ENCODE measurements around the gene NDUFS8. TPM values are rescaled to one million over a fixed set of nuclear protein-coding genes. Genes with fewer than 3 reads are reported as not detected.

Gene NDUFS8
- total and polyA plus RNA-seq, 2 of the 13 experiments (the other 11 are each of a cell fraction or from before 2014, with no cell fraction given): 96.7 to 158 TPM

DNA sequence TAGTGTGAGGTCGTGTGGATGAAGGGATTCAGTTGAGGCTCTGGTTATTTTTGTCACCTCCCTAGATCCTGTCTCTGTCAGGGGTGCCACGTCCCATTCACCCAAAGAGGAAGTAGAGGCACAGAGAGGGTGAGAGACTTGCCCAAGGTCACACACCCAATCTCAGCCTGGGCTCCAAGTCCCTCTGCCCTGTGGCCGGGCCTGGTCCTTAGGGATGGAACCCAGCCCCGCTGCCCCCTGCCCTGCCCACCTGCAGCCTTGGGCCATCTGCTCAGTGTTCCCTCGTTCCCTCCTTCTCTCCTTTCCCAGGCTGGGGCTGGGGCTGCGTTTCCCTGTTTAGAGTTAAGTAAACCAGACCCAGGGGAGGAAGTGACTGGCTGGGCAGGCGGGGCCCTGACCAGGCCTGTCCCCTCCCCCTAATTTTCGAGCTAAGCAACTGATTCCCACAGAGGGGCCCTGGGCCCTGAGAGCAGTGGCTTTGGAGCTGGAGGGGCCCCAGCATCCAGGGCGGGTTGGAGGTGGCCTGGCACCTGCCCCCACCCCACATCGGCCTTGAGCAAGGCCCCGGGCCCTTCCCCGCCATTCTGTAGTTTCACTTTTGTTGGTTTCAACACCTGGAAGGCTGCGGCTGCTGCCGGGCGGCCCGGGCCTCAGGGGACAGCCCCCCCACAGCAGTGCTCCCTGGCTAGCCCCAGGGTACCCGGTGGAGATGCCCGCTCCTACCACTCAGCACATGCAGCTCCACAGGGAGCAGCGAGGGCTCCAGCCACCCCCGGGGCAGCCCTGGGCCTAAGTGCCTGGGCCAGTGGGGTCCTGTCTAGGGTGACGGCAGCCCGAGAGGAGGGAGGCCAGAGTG lies 9.8 kb downstream of the NDUFS8 start:
- peak overlapping the region; percentile 92 for H3K9ac ChIP-seq (ENCODE audit: insufficient read depth, low read depth, low read length)
- in situ Hi-C loops (cut with HindIII; ENCODE audit: extremely low pct_ligation_motif_present, low pct_unique_long_range_greater_than_20kb) (no loop called here), intact Hi-C loops (cut with micrococcal nuclease; ENCODE audit: unreplicated experiment) (no loop called here)
- H3K9me3 ChIP-seq (ENCODE audit: low read length): no peaks in the 10 kb centered on the region
- H3K27ac ChIP-seq (ENCODE audit: extremely low read length, insufficient read depth, low read length): peak overlapping the region; percentile 95
- WGBS (ENCODE audit: low lambda C conversion rate): 6% methylated on average over 12 of the region's 22 CpGs
- no peak overlapping the region for H2AFZ ChIP-seq (ENCODE audit: low read length)
- peak; percentile 79 for DNase-seq (ENCODE audit: low spot score)
- no peaks in the 10 kb centered on the region for H3K27me3 ChIP-seq (ENCODE audit: control insufficient read depth in 1 of 2, insufficient read depth in 2 of 2, low read length in 2 of 2)
- peak overlapping the region; percentile 99 for H3K4me2 ChIP-seq (ENCODE audit: low read depth, low read length)
- peaks cover 17% of the 10 kb centered on the region for H3K79me2 ChIP-seq (ENCODE audit: insufficient read depth, low read length)
- no peaks in the 10 kb centered on the region for H4K20me1 ChIP-seq (ENCODE audit: insufficient read depth, low read length)
- CTCF ChIA-PET (ENCODE audit: low intra/inter-chr PET ratio, low total read pairs): no interaction called here
- H3K4me3 ChIP-seq (replicated peaks in 1 of 3; ENCODE audit: insufficient read depth in 1 of 3, low read depth in 2 of 3, low read length in 3 of 3): peak overlapping the region; percentile 76 to 84 (median 78)
- peaks cover 2 to 8% of the 10 kb centered on the region in 2 experiments; a peak in 3 of 5 replicates for H3K36me3 ChIP-seq (replicated peaks in 1 of 2; ENCODE audit: control insufficient read depth in 1 of 2, insufficient read depth in 2 of 2, low read length in 2 of 2)
- peak; percentile 51 for FAIRE-seq
- POLR2A ChIA-PET: interaction anchor here (0.7 to 3.5 kb wide), 10 partner anchors 9 to 106 kb away, joined by 3 to 17 read pairs (median 6); partner anchors contain the start of genes ALDH3B1 and NDUFS8
- peak; percentile 45 for ATAC-seq
- peaks cover 30% of the 10 kb centered on the region for H3K4me1 ChIP-seq (ENCODE audit: insufficient read depth, low read length)
- TSS peak; percentile 38 for BruUV-seq (replicated peaks)
- TF ChIP-seq ELF1 (CRISPR knock-in tag; IDR thresholded peaks at IDR 0.05): peak; percentile 30; the same call in 1 of the 2 replicates
- peak; percentile 51; the same call in 1 of the 2 replicates for TF ChIP-seq PITX1 (CRISPR knock-in tag; IDR thresholded peaks at IDR 0.05)
- 0 out of 2 replicates have a peak, but pooled peaks have one; percentile 18 for TF ChIP-seq ZNF143 (CRISPR knock-in tag; IDR thresholded peaks at IDR 0.05)
- peak; percentile 57; the same call in 1 of the 2 replicates for TF ChIP-seq EEA1 (CRISPR knock-in tag; IDR thresholded peaks at IDR 0.05; ENCODE audit: borderline replicate concordance)
- no peak for TF ChIP-seq MAFG (CRISPR knock-in tag; IDR thresholded peaks at IDR 0.05)
- no peak for TF ChIP-seq ZNF790 (CRISPR knock-in tag; IDR thresholded peaks at IDR 0.05; ENCODE audit: borderline replicate concordance)
- peak; percentile 10; the same call in 1 of the 2 replicates for TF ChIP-seq HDAC1 (CRISPR knock-in tag; IDR thresholded peaks at IDR 0.05)
- TF ChIP-seq SIN3A (IDR thresholded peaks at IDR 0.05; ENCODE audit: borderline replicate concordance, low read depth, low read length): peak; percentile 37; the same call in 1 of the 2 replicates
- peak; percentile 47; the same call in 1 of the 2 replicates for TF ChIP-seq ZNF274 (CRISPR knock-in tag; IDR thresholded peaks at IDR 0.05)
- TF ChIP-seq, protein P1, sequence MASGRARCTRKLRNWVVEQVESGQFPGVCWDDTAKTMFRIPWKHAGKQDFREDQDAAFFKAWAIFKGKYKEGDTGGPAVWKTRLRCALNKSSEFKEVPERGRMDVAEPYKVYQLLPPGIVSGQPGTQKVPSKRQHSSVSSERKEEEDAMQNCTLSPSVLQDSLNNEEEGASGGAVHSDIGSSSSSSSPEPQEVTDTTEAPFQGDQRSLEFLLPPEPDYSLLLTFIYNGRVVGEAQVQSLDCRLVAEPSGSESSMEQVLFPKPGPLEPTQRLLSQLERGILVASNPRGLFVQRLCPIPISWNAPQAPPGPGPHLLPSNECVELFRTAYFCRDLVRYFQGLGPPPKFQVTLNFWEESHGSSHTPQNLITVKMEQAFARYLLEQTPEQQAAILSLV (CRISPR knock-in tag; IDR thresholded peaks at IDR 0.05; ENCODE audit: borderline replicate concordance): 0 out of 2 replicates have a peak, but pooled peaks have one; percentile 18
- no peak for TF ChIP-seq ZNF432 (CRISPR knock-in tag; IDR thresholded peaks at IDR 0.05; ENCODE audit: borderline replicate concordance)
- TF ChIP-seq, protein P2, sequence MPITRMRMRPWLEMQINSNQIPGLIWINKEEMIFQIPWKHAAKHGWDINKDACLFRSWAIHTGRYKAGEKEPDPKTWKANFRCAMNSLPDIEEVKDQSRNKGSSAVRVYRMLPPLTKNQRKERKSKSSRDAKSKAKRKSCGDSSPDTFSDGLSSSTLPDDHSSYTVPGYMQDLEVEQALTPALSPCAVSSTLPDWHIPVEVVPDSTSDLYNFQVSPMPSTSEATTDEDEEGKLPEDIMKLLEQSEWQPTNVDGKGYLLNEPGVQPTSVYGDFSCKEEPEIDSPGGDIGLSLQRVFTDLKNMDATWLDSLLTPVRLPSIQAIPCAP (CRISPR knock-in tag; IDR thresholded peaks at IDR 0.05; ENCODE audit: low read depth): peak; percentile 84; the same call in 1 of the 2 replicates
- TF ChIP-seq, protein P3, sequence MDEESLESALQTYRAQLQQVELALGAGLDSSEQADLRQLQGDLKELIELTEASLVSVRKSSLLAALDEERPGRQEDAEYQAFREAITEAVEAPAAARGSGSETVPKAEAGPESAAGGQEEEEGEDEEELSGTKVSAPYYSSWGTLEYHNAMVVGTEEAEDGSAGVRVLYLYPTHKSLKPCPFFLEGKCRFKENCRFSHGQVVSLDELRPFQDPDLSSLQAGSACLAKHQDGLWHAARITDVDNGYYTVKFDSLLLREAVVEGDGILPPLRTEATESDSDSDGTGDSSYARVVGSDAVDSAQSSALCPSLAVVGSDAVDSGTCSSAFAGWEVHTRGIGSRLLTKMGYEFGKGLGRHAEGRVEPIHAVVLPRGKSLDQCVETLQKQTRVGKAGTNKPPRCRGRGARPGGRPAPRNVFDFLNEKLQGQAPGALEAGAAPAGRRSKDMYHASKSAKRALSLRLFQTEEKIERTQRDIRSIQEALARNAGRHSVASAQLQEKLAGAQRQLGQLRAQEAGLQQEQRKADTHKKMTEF (CRISPR knock-in tag; IDR thresholded peaks at IDR 0.05): peak; percentile 72
- TF ChIP-seq IKZF1 (IDR thresholded peaks at IDR 0.05): no peak
- TF ChIP-seq, protein P4, sequence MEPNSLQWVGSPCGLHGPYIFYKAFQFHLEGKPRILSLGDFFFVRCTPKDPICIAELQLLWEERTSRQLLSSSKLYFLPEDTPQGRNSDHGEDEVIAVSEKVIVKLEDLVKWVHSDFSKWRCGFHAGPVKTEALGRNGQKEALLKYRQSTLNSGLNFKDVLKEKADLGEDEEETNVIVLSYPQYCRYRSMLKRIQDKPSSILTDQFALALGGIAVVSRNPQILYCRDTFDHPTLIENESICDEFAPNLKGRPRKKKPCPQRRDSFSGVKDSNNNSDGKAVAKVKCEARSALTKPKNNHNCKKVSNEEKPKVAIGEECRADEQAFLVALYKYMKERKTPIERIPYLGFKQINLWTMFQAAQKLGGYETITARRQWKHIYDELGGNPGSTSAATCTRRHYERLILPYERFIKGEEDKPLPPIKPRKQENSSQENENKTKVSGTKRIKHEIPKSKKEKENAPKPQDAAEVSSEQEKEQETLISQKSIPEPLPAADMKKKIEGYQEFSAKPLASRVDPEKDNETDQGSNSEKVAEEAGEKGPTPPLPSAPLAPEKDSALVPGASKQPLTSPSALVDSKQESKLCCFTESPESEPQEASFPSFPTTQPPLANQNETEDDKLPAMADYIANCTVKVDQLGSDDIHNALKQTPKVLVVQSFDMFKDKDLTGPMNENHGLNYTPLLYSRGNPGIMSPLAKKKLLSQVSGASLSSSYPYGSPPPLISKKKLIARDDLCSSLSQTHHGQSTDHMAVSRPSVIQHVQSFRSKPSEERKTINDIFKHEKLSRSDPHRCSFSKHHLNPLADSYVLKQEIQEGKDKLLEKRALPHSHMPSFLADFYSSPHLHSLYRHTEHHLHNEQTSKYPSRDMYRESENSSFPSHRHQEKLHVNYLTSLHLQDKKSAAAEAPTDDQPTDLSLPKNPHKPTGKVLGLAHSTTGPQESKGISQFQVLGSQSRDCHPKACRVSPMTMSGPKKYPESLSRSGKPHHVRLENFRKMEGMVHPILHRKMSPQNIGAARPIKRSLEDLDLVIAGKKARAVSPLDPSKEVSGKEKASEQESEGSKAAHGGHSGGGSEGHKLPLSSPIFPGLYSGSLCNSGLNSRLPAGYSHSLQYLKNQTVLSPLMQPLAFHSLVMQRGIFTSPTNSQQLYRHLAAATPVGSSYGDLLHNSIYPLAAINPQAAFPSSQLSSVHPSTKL (CRISPR knock-in tag; IDR thresholded peaks at IDR 0.05): no peak
- no peak for TF ChIP-seq HES4 (CRISPR knock-in tag; IDR thresholded peaks at IDR 0.05; ENCODE audit: borderline replicate concordance)
